ENCODE results near the gene NREP.
A peak's percentile ranks its signal among the peaks of the same experiment; 100 is the strongest.

NREP gene

DNA sequence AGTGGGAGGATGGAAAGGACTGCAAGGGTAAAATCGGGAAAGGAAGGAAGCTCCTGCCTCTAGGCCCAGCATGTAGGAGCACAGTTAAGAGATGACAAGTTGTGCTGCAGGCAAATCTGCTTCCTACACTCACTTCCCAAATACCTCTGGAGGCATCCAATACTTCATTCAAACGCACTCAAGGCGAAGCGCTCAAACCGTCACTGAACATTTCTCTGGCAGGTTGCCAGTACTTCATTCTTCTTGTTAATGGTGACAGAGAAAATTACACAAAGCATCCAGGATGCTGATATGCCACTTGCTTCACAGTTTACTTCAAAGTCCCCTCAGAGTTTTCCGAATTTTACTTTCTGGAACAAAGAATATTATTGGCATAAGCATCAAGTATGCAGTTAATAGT is 59.8 kb downstream of the NREP start:
- no peak for DNase-seq (ENCODE audit: low read depth)

DNA sequence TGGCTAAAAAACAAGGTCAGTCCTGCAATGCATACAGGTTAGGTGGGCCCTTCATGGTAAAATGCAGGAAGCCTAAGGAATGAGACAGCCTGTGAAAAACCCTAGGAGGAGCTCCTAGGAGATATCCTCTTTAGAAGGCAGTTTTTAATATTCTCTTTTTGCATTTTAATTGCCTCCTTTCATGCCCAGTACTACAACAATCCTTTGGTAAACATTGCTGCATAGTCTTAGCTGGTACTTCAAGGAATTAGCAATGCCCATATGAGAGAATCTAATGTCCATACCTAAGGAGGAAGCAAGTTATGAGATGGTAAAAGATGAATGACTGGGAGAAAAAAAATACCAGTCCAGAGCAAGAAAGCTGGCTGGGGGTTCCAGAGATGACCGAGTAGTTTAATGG is 61.0 kb downstream of the NREP start:
- no peak for DNase-seq (ENCODE audit: low read depth)

DNA sequence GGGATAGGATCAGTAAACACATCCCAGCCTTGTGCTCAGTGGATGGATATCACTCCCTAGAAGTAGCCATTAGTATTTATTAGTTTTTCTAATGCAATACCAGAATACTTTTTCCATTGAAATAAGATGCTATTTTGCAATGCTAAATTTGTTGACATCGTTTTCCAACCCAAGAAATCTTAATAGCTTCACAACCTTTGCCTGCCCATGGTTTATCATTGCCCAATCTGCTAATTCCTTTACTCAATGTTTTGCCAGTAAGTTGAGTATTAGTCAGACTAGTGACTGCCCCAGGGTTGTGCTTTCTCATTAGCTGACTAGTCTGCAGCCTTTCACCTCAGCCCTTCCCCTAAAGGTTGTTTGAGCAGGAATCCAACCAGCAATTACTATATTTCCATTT is 62.9 kb downstream of the NREP start:
- peak; percentile 79 for DNase-seq (ENCODE audit: low read depth)

DNA sequence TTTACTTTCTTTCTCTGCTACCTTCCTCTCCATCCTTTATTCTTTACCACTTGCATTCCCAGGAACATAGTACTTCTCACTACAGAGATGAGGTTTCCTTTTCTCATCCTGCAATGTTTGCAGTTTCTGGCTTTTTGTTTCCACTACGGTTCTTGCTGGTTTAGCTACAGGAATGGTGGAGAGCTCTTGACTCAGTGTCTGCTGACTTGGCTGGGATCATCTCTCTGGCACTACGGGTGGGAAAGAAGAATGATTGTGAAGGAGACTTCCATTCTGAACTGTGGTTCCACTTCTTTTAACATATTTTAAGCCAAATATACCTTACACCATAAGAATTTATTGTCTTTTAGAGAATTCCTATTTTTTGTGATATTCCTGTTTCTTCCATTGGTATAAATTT is 65.1 kb downstream of the NREP start:
- DNase-seq (ENCODE audit: low read depth), result no peak

DNA sequence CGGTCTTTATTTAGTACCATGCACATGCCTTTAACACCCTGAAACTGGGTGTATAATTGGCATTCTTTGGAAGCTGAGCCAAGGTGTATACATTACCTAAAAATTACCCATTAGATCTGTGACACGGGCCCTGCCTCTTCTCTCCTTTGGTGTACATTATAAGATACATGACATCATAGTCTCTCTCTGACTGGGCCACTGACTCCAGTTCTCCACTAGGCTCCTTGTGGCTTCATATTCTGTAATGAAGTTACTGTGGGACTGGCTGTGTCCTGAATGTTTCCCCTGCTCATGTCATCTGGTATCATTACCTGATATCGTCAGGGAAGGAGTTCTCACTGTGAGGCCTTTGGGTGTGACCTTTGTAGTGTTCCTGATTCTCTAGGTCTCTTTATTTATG is 65.5 kb downstream of the NREP start:
- DNase-seq (ENCODE audit: low read depth), result no peak

DNA sequence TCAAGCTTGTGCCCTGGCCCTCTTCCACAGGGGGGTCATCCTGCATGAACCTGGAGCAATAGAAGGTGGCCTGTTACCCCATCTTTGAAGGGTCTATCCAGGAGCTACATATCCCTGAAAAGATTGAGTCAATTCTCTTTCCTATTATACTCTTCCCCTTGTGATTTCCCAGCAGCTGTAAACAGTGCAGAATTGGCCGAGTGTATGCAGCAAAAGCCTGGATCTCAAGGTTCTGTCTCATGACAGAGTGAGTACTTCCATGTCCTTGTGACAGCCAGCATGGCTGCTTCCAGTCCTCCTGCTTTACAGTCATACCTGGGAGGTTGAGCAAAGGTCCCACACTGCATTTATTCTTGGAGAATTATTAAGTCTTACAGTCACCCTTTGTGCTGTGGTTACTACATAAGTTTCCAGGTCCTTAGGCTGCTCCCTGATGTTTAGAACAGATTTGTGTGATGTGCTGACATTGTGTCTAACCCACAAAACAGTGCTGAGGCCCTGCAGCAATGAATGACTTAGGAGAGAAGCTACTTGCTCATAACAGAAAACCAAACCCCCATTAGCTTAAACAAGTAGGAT is 67.5 kb downstream of the NREP start:
- DNase-seq (ENCODE audit: low read depth), result no peak

DNA sequence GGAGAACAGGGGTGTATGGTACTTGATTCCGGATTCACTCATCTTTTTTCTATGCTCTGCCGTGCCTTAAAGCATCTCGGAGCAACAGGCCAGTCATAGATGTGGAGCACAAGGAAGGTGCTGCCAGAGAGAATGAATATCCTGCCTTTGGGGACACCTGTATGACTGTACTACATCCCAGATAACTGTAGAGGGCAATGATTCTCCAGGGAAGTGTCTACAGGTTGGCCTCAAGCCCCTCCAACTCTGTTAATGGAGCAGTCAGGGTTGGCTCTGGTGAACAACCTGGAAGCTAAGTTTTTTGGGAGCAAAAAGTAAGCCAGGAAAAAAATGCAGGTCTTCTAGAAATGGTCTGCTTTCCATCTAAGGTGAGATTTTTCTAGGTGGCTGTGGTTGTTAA is 71.0 kb downstream of the NREP start:
- no peak for DNase-seq (ENCODE audit: low read depth)

DNA sequence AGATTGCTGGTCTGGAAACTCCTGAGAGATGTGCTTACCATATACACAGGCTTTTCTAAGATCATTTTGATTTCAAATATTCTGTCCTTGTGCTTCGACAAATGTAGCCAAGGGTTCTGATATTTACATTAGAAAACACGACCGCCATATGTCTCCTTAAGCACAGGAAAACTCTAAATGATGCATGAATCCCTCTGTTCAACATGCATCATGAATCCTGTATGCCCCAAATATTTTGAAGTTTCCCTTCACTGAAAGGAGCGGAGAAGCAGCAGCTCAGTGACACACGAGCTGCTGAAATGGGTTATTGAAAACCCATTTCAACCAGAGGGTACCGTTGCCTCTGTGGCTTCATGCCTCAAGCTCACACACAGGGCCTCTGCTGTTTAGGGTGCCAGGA is 74.4 kb downstream of the NREP start:
- no peak for DNase-seq (ENCODE audit: low read depth)

DNA sequence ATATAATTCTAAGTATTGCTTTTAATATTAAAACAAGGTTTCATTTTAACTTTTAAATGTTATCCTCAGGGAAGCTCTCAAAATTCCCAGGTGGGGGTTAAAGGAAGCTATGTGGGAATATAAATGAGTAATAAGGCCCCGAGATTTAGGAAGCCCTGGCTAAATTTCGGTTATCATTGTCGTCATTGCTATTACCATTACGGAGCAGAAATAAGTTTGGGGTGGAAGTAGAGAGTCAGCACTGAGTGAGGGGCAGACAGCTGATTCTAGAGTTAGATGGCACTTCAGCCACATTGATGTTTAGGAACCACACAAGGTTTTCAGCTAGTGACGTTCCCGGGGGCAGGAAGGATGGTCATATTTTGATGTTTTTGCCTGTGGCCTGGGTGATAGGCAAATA is 74.9 kb downstream of the NREP start:
- no peak for DNase-seq (ENCODE audit: low read depth)

DNA sequence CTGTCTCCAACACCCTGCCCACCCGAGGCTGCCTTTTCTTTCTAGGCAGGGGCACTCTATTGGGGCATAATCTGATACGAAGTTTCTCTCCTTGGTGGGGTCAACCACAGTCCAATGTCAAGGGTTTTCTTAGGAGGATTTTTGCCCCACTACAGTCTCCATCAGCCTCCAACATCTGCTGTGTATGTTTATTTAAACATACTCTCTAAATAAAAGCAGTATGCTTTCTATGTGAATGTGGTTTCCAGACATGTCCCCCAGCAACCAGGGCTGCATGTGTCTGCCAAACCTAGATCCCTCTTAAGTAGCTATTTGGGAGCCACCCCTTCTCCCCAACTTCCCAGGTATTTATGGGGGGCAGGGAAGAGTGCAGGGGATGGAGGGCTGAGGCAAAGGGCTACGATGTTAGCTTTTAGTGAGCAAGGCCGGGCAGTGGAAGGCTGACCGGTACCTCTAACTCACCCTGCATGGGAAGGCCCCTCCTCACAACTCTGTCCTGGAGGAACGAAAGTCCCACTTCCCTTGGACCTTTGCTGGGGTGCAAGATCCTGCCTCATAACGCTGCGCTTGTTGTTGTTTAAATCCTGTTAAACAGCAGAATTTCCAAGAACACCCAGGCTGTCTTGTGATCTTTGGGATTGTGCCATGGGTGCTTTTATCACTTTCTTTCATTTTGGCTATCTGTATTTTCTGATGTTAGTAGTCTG is 75.4 kb downstream of the NREP start:
- no peak for DNase-seq (ENCODE audit: low read depth)

DNA sequence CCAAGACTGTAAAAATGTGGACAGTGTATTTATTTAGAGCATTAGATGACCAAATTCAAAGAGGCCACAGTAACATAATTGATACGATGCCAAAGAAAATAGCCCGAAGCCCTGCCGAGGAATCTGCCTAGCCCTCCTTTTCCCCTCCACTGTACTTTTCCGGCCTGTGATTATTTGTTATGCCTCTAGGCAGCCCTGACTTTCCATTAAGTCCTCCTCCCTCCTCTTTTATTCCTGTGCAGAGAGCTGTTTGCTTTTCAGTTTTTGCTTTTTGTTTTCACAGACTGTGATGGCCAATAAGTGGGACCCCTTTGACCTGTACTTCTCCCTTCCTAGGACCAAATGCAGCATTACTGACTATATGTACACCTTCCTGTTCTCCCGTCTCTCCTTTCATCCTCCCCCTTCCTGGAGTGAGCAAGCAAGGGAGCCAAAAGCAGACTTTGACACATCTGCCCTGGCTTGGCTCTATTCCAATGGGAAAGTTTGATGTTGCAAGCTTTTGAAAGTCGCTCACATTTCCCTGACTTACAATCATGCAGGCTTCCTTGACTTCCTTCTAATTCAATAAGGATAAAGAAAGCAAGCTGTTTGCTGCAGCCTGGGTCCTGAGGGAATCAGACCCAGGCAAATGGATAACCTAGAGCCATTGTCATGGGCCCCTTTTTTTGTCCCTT is 76.1 kb downstream of the NREP start:
- peak; percentile 79 for DNase-seq (ENCODE audit: low read depth)

DNA sequence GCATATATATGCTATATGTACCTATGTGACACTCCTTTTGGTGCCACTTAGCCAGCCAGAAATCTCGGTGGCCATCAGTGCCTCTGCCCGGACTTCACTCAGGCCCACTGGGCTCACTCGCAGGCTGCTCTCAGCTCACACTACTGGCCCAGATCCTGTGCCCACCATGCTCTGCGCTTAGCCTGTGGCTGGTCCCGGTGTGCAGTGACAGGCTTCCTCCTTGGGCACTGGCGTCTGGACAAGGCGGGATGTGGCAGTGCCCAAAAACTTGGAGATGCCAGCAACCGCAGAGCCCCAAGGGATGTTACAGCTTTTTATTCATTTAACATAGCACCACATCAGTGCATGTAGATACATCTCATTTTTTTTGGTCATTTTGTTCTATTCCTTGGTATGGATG is 77.4 kb downstream of the NREP start:
- no peak for DNase-seq (ENCODE audit: low read depth)
